Heart right ventricle (tissue), 16 donors: ENCODE data around the gene TPM4. TPM values are rescaled to one million over a fixed set of nuclear protein-coding genes. Genes with fewer than 3 reads are reported as not detected.
A peak's percentile ranks its signal among the peaks of the same experiment; 100 is the strongest.

Experiments used
- ATAC-seq, 8 donors: fragments of 200-7000 bp; cut with Tn5 transposase; one replicate each; pipeline ENCODE4 v1.9.1; 2020; ENCODE audit warnings: mild to moderate bottlenecking in 8 of 8, moderate library complexity in 8 of 8, moderate number of reproducible peaks in 1 of 8
- DNase-seq, 2 donors: peaks; one replicate each; pipeline ENCODE4 v3.0.0-alpha.2; 2020
- H3K27ac ChIP-seq, 10 donors: fragments of 200-600 bp; sonication (generic) in 2 of 10; one replicate each; pipeline versions ENCODE4 v1.5.0 to v1.8.0; 2020 to 2022; ENCODE audit warnings: mild to moderate bottlenecking in 3 of 10
- H3K27me3 ChIP-seq, 7 donors: fragments of 200-600 bp; one replicate each; pipeline ENCODE4 v1.8.0; 2021 to 2022; ENCODE audit warnings: mild to moderate bottlenecking in 2 of 7
- H3K36me3 ChIP-seq, 9 donors: fragments of 200-600 bp; sonication (generic) in 1 of 9; one replicate each; pipeline versions ENCODE4 v1.5.0 to v1.8.0; 2020 to 2022; ENCODE audit warnings: mild to moderate bottlenecking in 2 of 9
- H3K4me1 ChIP-seq, 9 donors: fragments of 200-600 bp; sonication (generic) in 1 of 9; one replicate each; pipeline versions ENCODE4 v1.5.0 to v1.8.0; 2020 to 2022; ENCODE audit warnings: mild to moderate bottlenecking in 4 of 9
- H3K4me3 ChIP-seq, 10 donors: fragments of 200-600 bp; sonication (generic) in 2 of 10; one replicate each; pipeline versions ENCODE4 v1.5.0 to v1.8.0; 2020 to 2022; ENCODE audit warnings: mild to moderate bottlenecking in 7 of 10, moderate library complexity in 2 of 10
- H3K9me3 ChIP-seq, 11 donors: fragments of 200-600 bp in 10 of 11; sonication (generic) in 2 of 11; one replicate each; pipeline versions ENCODE4 v1.5.0 to v1.8.0; 2013 to 2022; ENCODE audit warnings: mild to moderate bottlenecking in 2 of 11, control low read depth in 1 of 11, moderate library complexity in 1 of 11
- WGBS, 2 donors: extraction: QIAGEN DNeasy Blood & Tissue Kit; methylation state at CpG; one replicate each; pipeline ENCODE4 v1.1.7; 2013; ENCODE audit warnings: inconsistent platforms in 1 of 2; 5-methylcytosine and 5-hydroxymethylcytosine counted together
- intact Hi-C, 10 donors: fragments of 100-400 bp; cut with DNase I; formaldehyde crosslinking; loops; one replicate each; pipeline versions ENCODE4 v1.11.1 to v1.14.2; 2022
- polyA plus RNA-seq, 2 donors: library from polyadenylated mRNA; stranded (reverse); fragments of 200-250 nt; gene quantifications; one replicate each; pipeline ENCODE4 v1.2.3, GENCODE V29; 2013
- total RNA-seq, 10 donors: library from RNA; stranded (reverse); fragmentation: NEBNext Ultra II Directional in 3 of 10; extraction: Animal tissue kit (Norgen Biotek cat#: 25700) in 3 of 10; gene quantifications; one replicate each; pipeline versions ENCODE4 v1.2.1 to v1.2.4, GENCODE V29; 2021 to 2023
- TF ChIP-seq, protein P1 (sequence below), 9 donors: fragments of 200-600 bp; sonication (generic) in 2 of 9; IDR thresholded peaks; one replicate each; pipeline versions ENCODE4 v1.5.0 to v1.8.0; 2021 to 2022; ENCODE audit warnings: antibody characterized with exemption in 9 of 9, mild to moderate bottlenecking in 5 of 9, moderate library complexity in 1 of 9
- donor health status: Arrhythmogenic right ventricular cardiomyopathy.
- donor health status: ischemic (EF 13 %, LVEDD 7.1; RV severe dilation, severe dysfunction).
- donor health status: healthy with polysubstance abuse.
- donor health status: DM: no; HTN: yes; CAD: no.
- donor health status: DM: no; HTN: no; CAD: no.
- donor health status: ischemic (EF 25% LVEDD 6.9; RV normal size, moderate dysfunction).
- donor health status: ischemic (EF 25% LVEDD 5.7; RV mildly dilated, moderate dysfunction).
- donor health status: healthy.
- donor health status: DM: yes; HTN: yes; CAD: no.
- donor health status: Ischemic cardiomyopathy.
- donor health status: ischemic (EF 35%, LVEDD 5.7; RV mildly dilated, moderate dysfunction).
- donor health status: nonischemic (EF 11% LVEDD 7.7; RV severe dilation, severe dysfunction).
- donor health status: DM: yes; HTN: yes; CAD: no.
- donor health status: PGD.
- donor health status: ischemic (EF 29% LVEDD 5.4; RV normal size, mild dysfunction).
- donor health status: nonischemic (EF 23%, LVEDD 6.1; RV moderate dilation, normal function).

TPM4 gene
- total and polyA plus RNA-seq, 12 donors, result 52.0 to 231 (median 76.6) TPM

DNA sequence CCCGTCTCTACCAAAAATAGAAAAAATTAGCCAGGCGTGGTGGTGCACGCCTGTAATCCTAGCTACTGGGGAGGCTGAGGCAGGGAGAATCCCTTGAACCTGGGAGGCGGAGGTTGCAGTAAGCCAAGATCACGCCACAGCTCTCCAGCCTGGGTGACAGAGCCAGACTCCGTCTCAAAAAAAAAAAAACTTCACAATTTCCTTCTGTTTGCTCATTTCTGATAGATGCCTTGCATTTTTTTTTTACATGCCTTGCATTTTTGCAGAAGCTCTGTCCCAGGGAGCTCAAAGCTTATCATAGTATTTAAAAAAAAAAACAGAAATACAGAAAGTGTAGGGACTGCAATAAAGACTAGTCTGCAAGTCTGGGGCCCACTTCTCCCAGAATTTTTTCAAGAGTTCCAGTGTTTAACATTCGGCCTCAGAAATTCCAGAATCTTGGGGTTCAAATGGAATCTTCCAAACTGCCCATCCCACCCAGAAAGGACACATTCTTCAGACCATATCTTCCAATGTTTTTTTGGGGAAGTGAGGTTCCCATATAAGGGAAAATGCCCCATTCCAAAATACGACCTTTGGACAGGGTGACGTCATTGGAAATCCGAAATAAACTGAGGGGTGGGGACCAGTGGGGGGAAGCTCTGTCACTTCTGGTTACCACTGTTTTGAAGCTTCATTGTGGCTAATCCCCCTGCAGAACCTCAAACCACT lies 18.2 kb downstream of the TPM4 start:
- H3K4me1 ChIP-seq, result peaks cover 0 to 14% (median 0%) of the 10 kb centered on the region in 9 donors
- no peaks in the 10 kb centered on the region for H3K9me3 ChIP-seq
- H3K27ac ChIP-seq, result peak overlapping the region in 4 of 10 donors; percentile 7 to 52 (median 31)
- TF ChIP-seq, protein P1, sequence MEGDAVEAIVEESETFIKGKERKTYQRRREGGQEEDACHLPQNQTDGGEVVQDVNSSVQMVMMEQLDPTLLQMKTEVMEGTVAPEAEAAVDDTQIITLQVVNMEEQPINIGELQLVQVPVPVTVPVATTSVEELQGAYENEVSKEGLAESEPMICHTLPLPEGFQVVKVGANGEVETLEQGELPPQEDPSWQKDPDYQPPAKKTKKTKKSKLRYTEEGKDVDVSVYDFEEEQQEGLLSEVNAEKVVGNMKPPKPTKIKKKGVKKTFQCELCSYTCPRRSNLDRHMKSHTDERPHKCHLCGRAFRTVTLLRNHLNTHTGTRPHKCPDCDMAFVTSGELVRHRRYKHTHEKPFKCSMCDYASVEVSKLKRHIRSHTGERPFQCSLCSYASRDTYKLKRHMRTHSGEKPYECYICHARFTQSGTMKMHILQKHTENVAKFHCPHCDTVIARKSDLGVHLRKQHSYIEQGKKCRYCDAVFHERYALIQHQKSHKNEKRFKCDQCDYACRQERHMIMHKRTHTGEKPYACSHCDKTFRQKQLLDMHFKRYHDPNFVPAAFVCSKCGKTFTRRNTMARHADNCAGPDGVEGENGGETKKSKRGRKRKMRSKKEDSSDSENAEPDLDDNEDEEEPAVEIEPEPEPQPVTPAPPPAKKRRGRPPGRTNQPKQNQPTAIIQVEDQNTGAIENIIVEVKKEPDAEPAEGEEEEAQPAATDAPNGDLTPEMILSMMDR (IDR thresholded peaks at IDR 0.05), result no peak
- no peak overlapping the region for H3K4me3 ChIP-seq
- peaks cover 0 to 100% (median 77%) of the 10 kb centered on the region in 9 donors for H3K36me3 ChIP-seq
- WGBS, 2 donors, result 79% methylated on average over 10 of the region's 10 CpGs
- DNase-seq (no peak), ATAC-seq (peak in 3 of 8 donors; percentile 12 to 29 (median 24))
- intact Hi-C loops, result no loop called here
- H3K27me3 ChIP-seq, result no peaks in the 10 kb centered on the region

DNA sequence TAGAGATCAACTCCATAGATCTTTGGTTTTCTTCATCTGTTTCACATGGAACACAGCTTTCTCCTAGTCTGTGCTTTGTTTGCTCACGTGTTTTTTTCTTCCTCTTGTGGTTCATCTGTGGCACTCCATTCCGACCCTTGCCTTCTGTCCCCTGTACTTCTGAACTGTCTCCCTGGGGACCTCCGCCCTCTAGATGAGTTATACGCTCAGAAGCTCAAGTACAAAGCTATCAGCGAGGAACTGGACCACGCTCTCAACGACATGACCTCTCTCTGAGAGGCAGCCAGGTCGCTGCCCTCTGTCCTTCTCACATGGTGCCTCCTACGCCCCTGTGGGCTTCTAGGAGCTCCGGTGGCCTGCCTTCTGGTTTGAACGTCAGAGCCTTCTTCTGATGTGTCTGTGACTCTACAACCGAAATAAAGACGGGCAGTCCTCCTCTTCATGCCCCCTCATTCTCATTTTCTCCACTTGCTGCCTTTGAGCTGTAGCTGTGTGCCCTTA lies 18.8 kb downstream of the TPM4 start:
- peak overlapping the region in 4 of 10 donors; percentile 29 to 52 (median 37) for H3K27ac ChIP-seq
- peak in 1 of 2 donors; percentile 29 for DNase-seq
- H3K4me1 ChIP-seq, result peaks cover 0 to 14% (median 0%) of the 10 kb centered on the region in 9 donors
- TF ChIP-seq, protein P1 (IDR thresholded peaks at IDR 0.05), result no peak
- no peaks in the 10 kb centered on the region for H3K27me3 ChIP-seq
- intact Hi-C loops, result no loop called here
- H3K9me3 ChIP-seq, result no peaks in the 10 kb centered on the region
- no peak overlapping the region for H3K4me3 ChIP-seq
- peak in 7 of 8 donors; percentile 29 to 69 (median 44) for ATAC-seq
- peaks cover 0 to 100% (median 75%) of the 10 kb centered on the region in 9 donors for H3K36me3 ChIP-seq
- WGBS, 2 donors, result 71 to 73% methylated on average over 13 of the region's 13 CpGs

DNA sequence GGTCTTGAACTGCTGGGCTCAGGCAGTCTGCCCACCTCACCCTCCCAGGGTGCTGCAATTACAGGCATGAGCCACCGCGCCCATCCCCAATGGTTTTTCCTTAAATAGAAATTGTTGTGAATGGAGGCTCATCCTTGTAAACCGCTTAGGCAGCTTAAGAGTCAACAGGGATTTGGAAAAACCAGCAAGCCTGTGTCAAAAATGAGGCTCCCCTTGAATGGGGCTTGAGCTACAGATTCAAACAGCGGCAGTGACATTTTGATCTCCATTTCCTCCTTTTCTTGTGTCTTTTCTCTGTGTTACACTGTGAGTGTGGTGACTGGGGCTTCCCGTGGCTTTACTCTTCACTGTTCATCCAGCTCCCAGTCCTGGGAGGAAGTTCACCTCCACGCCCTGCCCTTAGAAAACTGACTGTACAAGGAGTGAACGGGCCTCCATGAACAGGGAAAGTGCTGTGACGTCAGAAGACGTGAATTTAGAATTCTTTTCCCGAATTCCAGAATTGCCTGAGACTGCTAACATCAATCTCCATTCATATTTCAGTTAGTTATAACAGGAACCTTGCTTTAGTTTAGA lies 20.1 kb downstream of the TPM4 start:
- 82 to 84% methylated on average over 10 of the region's 10 CpGs for WGBS, 2 donors
- Histone ChIP-seq H3K27ac (no peak overlapping the region), H3K36me3 (peaks cover 0 to 100% (median 76%) of the 10 kb centered on the region in 9 donors), H3K27me3 (no peaks in the 10 kb centered on the region), H3K9me3 (no peaks in the 10 kb centered on the region), H3K4me1 (peaks cover 0 to 14% (median 0%) of the 10 kb centered on the region in 9 donors), H3K4me3 (no peak overlapping the region)
- DNase-seq (no peak), ATAC-seq (no peak)
- TF ChIP-seq, protein P1 (IDR thresholded peaks at IDR 0.05), result no peak
- intact Hi-C loops, result no loop called here

DNA sequence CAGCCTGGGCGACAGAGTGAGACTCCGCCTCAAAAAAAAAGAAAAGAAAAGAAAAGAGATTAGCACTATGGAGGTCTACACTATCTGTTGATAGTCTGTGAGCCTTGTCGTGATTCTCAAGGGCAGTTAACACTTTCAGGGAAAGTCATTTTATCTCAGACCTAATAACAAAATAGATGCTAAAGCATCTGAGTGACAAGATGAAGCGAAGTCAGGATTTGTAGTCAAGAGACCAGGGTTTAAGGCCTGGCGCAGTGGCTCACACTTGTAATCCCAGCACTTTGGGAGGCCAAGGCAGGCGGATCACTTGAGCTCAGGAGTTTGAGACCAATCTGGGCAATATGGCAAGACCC lies 22.1 kb downstream of the TPM4 start:
- DNase-seq, result no peak
- TF ChIP-seq, protein P1 (IDR thresholded peaks at IDR 0.05), result no peak
- intact Hi-C loops, result no loop called here
- peaks cover 0 to 14% (median 0%) of the 10 kb centered on the region in 9 donors for H3K4me1 ChIP-seq
- no peaks in the 10 kb centered on the region for H3K9me3 ChIP-seq
- peaks cover 0 to 100% (median 72%) of the 10 kb centered on the region in 9 donors for H3K36me3 ChIP-seq
- no peak for ATAC-seq
- H3K27me3 ChIP-seq, result no peaks in the 10 kb centered on the region
- 84 to 89% methylated on average over 6 of the region's 6 CpGs for WGBS, 2 donors
- no peak overlapping the region for H3K4me3 ChIP-seq
- no peak overlapping the region for H3K27ac ChIP-seq
